Measurements from ENCODE around the gene NCKAP5.

The NCKAP5 gene

DNA sequence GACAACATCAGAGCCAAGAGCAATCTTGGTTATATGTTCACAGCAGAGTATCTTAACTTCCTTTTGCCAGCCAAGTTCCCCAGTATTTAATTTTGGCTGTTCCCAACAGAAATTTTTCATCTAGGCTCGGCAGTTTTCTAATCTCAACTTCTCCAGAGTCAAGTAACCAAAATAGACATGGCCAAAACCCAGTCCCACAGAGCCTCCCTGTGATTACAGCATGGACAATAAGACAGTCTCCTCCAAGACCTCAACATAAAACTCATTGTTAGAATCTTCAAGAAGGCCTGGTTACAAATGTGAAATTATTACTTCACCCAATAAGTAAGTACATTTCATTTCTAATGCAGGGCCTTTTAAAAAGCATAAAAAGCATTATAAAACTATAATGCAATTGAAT, 445.7 kb downstream of the NCKAP5 start:
- DNase-seq, result no peak

DNA sequence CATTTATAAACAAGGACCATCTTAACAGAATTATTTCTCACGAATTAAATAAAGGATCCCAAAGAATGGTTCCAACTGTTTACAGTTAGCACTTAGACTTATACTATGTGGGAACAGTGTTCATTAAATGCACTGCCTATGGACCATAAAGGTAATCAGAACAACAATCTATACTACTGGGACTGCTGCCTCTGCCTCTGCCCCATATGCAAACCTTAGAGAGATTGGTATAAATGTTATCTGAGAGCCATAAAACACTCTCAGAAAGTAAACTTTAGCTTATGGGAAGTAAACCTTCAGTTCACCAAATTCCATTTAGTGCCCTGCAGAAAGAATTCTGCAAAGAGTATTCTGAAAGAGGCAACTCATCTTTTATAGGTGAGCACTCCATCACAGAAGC, 448.0 kb downstream of the NCKAP5 start:
- DNase-seq, result no peak

DNA sequence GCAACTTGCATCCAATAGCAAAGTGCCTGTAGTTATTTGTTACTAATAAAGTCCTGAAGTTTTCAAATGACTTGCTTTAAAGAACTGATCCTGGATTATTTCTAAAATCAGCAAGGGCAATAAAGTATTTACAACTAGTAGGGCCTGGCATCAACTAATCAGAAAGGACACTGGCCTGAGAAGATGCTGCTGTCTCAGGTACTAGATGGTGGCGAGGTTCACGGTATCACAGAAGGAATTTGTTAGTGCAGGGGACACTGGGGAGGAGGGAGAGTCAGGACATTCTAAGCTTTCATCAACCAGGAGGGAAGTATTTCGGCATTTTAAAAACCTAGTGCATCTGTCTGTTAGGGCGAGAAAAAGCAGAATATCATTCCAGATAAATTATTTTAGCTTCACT, 458.1 kb downstream of the NCKAP5 start:
- no peak for DNase-seq

DNA sequence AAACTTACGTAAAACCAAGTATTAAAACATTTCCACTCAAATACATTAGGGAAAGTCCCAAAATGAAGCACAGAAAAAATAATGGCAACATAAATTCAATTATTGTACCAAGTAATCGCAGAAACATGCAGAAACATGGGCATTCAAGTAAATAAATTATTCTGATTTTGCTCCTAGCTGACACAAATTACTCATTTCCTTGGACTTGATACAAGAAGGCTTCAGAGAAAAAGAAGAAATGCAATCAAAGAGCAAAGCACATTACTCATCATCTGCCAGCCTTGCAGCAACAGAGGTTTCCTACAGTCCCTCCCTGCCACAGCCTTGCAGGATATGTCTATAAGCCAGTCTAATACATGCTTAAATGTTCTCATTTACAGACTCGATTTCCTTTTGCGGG, 458.5 kb downstream of the NCKAP5 start:
- no peak for DNase-seq

DNA sequence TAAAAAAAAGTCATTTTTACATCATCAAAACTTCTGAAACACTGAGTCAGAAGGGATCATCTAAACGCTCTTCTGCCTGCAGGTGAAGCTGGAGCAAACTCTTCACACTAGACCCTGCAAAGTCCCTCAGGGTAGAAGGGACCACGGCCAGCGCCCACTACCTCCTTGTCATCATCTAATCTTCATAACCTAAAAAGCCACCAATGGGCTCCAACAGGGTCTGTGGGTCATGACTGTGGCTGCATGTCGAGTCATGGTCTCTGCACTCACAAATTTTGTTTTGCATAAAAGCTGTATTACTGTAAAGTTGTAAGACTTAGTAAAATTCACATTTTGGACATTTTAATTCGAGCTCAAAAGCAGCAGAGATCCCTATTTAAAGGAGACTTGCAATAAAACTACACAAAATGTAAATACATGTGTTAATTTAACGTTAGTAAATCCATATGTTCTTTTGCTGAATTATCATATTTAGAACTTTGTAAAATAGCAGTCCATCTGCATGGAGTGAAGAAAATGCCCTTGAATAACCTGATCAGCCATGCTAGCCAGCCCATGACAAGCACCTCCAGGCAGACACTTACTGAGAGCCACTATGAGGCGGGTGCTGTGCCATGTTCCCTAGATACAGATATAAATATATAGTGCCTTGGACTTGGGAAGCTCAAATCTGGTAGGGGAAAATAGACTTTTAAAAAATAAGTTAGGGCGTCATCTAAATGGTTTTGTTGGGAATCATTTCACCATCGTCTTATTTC, 461.0 kb downstream of the NCKAP5 start:
- no peak for DNase-seq

DNA sequence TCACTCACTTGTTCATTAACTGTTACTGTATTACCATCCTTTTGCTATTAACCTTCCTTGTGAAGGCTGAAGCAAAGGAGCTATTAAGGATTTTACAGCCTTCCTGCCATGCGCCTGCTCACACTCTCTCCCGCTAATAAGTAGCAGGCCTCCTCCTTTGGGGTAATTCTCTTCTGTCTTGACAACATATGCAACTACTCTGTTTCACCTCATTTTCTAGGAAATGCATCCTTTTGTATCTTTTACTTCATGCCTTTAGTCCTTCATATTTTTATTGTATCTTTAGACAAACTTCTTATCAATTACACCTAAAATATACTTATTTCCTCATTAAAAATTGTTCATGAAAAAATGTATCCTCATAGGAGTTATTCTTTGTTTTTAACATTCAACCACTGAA, 463.4 kb downstream of the NCKAP5 start:
- no peak for DNase-seq

DNA sequence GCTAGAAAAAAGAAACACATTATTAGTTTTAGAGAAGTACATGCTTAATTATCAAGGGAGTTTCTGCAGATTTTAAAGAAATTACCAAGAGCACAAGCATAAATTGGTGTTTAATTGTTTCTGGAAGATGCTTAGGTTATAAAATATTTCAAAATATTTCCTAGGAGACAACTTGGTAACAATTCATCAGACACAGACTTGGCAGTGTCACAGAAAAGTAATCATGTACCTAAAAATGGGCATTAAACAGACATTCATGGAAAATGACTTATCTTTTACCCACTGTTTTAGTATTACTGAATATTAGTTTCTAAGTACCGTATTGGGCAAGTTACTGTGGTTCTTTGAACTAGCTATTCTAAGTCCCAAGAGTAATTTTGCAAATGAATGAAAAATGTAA, 469.5 kb downstream of the NCKAP5 start:
- DNase-seq, result no peak

DNA sequence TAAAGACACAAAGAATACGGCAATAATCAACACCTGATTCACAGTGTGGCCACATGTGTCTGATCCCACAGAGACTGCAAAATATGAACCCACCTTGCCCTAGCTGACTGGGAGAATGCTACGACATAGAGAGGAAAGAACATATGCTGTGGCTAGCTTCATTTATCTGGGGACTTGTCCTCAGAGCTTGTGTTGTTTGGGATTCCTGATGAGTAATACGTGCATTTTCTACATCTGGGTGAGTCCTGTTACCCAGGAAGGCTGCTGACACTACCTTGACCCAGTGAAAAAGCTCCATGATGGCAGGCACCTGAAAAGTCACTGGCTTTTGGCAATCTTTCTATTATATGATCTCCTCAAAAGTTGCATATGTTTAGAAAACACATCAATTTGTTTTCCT, 470.6 kb downstream of the NCKAP5 start:
- no peak for DNase-seq

DNA sequence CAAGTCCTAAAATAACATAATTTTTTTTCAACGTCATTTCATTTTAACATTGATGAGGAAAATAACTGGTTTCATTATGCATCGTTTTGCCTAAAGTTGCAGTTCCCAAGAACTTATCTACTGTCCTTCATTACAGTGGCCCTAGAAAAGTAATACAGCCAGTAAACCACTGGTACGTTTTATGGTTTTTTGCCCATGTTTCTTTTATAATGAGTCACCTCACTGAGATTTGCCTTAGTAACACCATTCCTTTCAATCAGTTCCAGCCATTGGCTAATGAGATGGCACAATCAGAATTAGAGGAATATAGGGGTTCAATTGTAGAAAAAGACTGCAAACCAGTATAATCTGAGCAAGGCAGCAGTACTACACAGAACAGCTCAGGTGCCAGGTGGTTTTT, 475.7 kb downstream of the NCKAP5 start:
- DNase-seq, result no peak

DNA sequence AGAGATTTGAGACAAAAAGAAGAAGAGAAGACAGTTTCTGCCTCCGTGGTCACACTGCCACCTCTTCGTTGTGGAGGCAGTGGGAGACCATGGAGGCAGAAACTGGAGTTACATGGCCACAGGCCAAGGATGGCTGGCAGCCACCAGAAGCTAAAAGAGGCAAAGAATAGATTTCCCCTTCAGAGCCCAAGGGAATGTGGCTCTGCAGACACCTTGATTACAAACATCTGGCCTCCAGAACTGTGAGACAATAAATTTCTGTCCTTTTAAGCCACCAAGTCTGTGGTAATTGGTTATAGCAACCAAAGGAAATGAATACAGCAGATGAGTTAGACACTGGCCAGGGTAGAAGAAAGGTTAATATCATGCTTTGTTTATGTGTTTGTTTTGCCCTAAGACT, 477.9 kb downstream of the NCKAP5 start:
- no peak for DNase-seq

DNA sequence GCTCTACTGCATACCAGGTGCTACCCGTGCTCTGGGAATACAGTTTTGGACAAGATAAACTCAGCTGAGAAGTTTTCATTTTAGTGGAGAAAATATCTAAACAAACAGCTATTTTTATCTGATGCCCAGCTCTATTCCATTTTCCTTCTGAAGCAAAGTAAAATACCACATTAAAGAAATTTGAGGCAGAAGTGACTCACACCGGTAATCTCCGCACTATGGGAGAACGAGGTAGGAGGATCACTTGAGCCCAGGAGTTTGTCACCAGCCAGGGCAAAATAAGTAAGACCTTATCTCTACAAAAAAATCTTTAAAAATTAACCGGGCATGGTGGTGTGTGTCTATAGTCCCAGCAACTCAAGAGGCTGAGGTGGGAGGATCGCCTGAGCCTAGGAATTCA, 482.1 kb downstream of the NCKAP5 start:
- no peak for DNase-seq

DNA sequence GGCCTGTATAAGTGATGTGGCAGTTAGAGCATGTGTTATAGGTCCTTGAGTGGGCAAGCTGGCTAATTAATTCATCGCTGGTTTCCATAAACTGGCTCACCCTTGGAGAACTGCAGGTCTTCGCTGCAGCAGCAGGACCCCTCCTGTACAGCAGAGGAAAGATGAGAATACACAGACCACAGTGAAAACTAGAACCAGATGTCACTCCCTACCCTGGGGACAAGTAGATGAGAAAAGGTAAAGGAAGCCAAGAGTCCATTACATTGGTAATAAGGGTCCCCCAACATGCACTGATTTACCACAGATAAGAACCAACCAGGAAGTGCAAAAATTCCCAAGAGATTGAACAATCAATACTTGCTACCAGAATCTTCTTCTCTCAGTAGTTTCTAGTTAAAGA, 482.6 kb downstream of the NCKAP5 start:
- no peak for DNase-seq

DNA sequence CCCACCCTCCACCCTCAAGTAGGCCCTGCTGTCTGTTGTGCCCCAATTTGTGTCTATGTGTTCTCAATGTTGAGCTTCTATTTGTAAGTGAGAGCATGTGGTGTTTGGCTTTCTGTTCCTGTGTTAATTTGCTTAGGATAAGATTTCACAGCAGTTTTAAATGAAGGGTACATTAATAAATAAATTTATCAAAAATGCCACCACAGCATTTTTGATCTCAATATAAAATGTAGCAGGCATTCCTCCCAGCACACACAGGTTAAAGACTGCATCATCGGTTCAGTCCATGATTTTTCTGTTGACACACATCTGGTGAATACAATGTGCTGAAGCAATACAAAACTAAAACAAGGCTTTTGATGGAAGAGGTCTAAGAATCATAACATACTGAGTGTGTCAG, 486.2 kb downstream of the NCKAP5 start:
- no peak for DNase-seq

DNA sequence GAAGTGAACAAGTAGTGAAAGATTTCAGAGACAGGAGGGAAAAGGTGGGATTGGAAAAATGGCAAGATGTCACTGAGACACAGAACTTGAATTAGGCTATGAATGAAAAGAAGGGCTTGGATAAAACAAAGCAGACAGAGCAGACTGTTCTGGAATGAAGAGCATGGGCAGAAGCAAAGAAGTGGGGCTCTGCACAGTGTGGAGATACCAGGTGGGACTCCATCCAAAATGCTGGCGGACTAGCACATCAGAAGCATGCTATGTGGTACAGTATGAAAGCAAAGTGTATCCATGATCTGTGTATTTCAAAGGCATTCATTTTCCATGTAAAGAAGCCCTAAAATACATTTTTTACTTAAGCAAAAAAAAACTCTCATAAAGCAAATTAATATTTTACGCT, 487.4 kb downstream of the NCKAP5 start:
- DNase-seq, result no peak

DNA sequence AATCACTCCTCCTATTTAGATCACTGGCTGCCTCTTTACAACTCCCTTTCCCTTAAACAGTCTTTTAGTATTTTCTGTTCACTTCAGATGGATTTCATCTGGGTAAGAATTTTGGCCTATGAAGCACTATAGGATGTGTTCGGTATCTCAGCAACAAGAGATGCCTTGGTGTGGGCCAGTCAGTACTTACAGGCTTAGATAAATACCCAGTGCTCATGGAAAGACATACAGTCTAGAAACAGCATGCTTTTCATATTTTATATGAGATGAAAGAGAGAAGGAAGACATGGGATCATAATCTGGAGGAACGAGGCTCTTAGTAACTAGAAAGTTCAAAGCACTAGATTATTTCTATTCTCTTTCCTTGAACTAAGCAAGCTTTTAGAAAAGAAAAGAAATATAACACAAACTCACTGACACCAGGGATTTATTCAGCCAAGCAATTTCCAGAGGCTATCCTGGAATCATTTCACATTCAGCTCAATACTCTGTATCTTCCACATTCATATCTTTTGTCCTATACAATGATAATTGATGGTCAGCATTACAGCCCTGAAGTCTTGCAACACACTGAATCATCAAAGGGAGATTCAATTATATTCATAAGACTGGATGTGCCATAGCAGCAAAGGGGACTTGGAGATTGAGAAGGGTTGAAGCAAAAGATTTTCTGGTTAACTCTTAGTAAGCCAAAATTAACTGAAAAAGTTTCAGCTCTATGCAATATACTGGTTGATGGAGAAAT, 489.4 kb downstream of the NCKAP5 start:
- no peak for DNase-seq

DNA sequence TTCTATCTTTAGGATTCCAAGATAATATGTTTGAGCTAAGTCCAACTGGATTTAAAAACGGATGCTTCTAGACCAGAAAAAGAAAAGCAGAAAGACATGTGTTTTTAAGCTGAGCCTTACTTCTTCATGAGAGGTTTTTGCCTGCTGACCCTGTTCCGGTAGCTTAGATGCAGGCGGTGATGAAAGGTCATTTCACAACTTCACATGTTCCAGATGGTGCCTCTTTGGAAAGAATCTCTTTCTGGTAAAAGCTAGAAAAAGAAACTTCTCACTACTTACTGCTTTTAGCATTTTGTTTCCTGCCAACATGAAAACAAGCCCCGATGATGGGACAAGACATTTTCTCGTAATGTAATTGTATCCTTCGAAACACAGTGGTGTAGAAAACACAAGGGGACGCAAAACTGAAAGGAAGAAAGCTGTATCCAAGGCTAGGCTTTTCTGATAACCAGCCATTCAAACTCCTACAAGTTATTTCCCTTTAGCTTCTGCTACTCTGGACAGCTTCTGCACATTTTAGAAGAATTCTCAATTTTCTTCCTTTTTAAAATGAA, 490.9 kb downstream of the NCKAP5 start:
- DNase-seq, result no peak

DNA sequence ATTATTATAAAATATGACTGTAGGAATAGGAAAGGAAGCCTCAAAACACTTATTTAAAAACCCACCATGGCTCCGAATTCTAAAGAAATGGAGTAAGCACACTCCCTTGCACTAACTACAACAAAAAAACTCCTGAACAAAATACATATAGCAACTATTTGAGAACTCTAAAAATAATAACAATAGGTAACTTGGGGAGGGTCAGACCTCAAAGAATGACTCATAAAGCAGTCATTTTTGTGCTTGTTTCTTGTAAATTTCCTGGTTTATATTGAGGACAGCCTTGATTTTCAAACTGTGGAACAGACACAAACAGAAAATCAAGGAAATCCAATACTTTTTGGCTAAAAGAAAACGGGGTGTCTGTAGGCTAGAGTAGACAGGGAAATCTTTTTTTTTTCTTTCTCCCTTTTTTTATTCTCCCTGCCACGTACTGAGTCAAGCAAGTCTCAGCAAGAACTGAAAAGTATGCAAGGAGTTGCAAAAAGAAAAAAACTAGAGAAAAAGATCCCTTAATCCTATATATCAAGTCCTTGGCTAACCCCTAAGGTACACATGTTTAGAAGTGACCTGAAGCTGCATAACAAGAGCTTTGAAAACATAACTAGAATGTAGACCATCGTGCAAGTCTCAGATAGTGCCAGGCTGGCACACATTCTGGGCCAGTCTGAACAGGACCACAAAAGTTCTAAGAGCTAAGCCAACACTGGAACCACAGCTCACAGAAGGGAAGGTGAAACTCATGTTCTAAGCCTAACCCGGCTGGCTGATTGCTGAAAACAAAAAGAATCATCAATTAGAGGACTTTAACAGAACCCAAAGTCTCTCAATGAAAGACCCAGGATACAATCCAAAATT, 495.2 kb downstream of the NCKAP5 start:
- DNase-seq, result no peak

DNA sequence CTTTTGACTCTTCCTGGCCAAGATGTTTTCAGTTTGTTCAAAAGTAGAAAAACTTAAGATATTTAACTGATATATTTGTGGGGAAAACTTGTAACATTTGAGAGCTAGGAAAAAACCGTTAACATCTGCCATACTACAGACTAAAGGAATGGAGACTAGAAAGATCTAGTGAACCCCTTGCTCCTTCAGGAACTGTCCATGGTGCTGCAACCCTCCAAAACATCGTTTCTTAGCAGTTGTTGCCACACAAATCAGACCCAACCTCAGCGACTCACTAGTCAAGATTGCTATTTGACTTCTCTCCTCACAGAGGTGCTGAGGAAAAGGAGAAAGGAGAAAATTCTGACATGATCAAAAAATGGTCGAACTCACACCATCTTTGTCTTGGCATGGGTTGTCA, 504.5 kb downstream of the NCKAP5 start:
- DNase-seq, result no peak

DNA sequence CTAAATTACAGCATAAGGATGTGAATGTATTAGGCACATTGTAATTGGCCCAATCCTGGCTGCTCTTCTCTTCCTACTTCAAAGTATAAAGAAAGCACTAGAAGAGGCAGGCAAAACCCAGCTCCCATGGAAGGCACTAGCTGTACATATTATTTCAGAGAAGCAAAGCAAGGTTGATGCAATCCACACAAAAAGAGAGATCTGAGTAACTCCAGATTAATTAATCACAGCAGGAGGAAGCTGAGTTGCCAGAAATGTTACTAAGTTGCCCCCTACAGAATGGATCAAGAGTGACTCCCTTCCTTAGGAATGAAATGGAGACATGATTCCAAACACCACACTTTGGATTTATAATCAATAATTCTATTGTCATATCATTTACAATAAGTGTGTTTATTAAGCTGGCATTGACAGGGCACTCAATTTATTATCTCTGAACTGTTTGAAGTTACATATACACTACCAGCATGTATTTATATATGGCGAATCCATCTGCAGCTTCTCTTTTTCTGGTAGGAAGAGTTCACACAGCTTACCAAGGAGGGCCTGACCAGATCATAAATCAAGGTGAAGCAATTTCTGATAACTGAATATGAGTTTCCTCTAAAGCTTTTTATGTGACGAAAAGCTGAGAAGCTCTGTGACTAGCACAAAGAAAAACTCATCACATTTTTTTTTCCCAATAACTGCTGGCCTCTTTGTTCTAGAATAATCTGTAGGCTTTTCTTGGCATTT, 505.2 kb downstream of the NCKAP5 start:
- DNase-seq, result no peak

DNA sequence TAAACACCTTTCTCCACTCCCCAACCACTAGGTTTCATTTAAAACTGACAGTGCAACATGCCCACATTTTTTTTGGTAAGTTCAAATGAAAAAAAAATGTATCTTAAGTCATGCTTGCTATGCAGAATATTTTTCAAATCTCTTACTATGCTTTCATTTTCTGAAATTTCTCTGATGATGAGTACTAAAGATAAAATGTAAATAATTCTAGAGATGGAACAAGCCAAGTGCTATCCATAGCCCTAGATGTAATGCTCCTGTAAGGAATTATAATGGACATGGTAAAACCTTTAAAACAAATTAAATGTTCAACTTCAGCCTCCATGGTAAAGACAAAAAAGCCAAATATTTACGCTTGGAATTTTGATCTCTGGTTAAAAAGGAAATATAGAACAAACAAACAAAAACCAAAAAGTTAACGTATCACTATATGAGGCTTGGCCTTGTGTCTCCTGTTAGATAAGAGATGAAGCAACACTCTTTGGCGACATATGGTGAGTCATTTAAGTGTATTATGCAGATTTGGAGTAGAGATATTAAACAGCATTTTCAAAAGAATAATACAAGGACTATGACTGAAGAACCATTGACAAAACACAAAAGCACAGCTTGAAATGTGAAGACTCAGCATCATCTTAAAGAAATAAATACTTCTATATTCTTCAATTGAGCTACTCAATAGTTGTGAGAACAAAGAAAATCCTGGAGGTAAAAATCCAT, 506.2 kb downstream of the NCKAP5 start:
- no peak for DNase-seq

DNA sequence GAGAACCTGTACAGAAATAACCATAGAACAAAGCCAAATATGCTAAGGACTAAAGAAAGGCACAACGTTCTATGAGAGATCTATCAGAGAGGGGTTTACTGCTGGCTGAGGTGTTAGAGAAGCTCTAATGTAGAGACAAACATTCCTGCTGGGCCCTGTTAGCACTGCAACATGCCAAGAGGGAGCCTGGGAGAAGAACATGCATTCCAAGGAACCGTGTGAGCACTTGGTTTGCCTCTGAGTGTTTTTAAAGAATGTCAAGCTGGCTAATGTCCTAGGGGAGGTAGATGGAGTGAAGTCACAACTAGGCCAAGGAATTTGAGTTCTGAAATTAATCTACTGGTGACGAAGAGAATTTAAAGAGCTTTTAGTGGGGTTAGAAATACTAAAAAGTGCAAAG, 514.0 kb downstream of the NCKAP5 start:
- DNase-seq, result no peak

DNA sequence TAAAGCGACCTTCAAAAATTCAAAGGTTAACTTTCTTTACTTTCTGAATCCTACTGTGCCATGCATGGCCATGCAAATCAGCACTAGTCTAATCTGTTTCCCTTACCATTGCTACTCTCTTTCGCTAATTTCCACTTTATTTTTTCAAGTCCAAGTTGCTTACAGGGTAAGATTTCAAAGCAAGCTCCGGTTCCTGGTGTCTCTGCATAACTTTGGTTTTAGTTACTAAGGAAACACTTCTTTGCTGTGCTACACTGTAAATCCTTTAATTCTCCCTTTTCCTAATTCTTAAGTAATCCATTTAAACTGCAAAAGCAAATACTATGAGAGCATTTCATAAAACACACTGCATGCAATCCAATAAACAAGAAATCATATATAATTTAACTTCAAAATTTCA, 514.7 kb downstream of the NCKAP5 start:
- DNase-seq, result no peak
